ENCODE results near the gene FCHO1. TPM values are rescaled to one million over a fixed set of nuclear protein-coding genes. Genes with fewer than 3 reads are reported as not detected.
"Not testable (repeated sequence)": the region's sequence is repeated elsewhere in the genome, so short reads cannot be mapped to it uniquely, and the experiment has no call there.

Gene FCHO1
- total RNA-seq, 1 experiment from 2014 or later = 2.1 TPM

- no peak for DNase-seq (ENCODE audit: low read depth)
Observed at GRCh38 chr19:17764348-17764747, 13.1 kb downstream of the FCHO1 start.

DNA sequence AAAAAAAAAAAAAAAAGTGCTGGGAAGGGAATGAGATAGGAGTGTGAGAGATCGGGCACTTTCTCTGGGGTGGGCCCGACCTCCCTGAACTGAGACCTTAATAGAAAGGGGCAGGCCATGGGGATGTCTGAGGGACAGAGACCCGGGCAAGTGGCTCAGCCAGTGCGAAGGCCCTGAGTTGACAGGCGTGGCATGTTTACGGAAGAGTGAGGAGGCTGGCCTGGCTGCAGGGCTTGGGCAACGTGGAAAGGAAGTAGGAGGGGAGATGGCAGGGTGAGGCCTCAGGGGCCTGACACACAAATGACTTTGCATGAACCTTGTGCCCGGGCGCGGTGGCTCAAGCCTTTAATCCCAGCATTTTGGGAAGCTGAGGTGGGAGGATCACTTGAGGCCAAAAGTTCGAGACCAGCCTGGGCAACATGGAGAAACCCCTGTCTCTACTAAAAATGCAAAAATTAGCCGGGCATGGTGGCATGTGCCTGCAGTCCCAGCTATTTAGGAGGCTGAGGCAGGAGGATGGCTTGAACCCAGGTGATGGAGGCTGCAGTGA lies 13.9 kb downstream of the FCHO1 start:
- peak; percentile 61 for DNase-seq (ENCODE audit: low read depth)

DNA sequence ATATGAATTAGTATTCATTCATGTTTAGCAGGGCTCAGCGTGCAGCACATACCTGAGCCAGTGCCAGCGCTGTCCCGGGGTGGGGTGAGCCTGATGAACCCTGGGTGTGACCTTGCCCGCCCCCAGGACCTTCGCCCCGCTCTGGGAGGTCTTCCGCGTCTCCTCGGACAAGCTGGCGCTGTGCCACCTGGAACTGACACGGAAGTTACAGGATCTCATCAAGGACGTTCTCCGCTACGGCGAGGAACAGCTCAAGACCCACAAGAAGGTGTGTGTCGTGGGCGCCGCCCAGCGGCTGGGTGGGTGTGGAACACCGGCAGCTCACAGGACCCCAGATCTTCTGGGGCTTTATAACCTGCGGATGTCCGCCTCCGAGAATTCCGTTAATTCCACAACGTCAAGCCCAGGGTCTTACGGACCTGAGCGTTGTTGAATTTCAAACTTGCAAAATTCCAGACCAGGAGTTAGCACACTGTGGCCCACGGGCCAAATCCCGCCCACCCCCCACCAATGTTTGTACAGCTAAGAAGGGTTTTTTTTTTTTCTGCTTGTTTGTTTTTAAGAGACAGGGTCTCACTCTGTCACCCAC lies 15.4 kb downstream of the FCHO1 start:
- DNase-seq (ENCODE audit: low read depth) = peak; percentile 86

- no peak for DNase-seq (ENCODE audit: low read depth)
Observed at GRCh38 chr19:17767559-17767958, 16.3 kb downstream of the FCHO1 start.

DNA sequence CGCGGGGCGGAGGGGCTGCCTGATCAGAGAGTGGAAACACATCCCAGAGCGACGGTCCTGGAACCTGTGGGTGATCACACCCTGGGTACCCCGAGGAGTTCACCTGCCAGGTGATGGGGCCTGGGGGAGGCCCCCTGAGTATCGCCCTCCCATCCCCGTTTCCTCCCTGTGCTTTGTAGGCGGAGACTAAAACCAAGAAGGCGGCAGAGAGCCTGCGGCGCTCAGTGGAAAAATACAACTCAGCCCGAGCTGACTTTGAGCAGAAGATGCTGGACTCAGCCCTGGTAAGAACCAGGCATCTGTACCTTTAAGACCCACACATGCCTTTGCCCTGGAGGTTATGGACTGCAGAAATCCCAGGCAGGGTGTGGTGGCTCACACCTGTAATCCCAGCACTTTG lies 19.3 kb downstream of the FCHO1 start:
- DNase-seq (ENCODE audit: low read depth) = no peak

- peak; percentile 49 for DNase-seq (ENCODE audit: low read depth)
Observed at GRCh38 chr19:17772172-17772571, 20.9 kb downstream of the FCHO1 start.

GRCh38 chr19:17775245-17775927 lies 24.1 kb downstream of the FCHO1 start:
- no peak for DNase-seq (ENCODE audit: low read depth)

DNA sequence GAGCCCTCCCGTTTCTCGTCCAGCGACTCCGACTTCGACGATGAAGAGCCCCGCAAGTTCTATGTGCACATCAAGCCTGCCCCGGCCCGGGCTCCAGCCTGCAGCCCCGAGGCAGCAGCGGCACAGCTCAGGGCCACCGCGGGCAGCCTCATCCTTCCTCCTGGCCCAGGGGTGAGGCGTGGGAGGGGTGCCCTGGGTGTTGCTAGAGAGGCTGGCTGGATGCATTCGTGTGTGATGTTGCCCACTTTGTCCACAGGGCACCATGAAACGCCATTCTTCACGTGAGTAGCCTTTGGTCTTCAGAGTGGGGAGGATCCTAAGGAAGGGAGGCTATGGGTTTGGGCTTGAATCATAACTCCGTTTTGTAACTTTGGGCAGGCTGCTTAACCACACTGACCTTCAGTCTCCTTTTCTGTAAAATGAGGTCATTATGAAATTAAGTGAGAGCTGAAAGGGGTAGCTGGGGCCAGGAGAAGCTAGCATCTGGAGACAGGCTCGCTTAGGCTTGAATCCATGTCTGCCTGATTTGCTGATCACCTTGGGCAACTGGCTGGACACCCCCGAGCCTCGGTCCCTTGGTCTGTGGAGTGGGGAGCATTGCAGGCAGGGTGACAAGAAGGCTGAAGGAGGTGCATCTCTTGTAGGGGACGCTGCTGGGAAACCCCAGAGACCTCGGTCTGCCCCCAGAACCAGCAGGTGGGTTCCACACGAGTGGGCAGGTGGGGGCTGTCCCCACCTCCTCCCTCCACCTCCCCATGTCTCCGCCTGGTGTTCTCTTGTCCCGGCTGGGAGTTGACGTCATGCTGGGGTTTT lies 24.9 kb downstream of the FCHO1 start:
- DNase-seq (ENCODE audit: low read depth) = no peak

GRCh38 chr19:17777840-17778239 lies 26.6 kb downstream of the FCHO1 start:
- not testable (repeated sequence) for DNase-seq (ENCODE audit: low read depth)

DNA sequence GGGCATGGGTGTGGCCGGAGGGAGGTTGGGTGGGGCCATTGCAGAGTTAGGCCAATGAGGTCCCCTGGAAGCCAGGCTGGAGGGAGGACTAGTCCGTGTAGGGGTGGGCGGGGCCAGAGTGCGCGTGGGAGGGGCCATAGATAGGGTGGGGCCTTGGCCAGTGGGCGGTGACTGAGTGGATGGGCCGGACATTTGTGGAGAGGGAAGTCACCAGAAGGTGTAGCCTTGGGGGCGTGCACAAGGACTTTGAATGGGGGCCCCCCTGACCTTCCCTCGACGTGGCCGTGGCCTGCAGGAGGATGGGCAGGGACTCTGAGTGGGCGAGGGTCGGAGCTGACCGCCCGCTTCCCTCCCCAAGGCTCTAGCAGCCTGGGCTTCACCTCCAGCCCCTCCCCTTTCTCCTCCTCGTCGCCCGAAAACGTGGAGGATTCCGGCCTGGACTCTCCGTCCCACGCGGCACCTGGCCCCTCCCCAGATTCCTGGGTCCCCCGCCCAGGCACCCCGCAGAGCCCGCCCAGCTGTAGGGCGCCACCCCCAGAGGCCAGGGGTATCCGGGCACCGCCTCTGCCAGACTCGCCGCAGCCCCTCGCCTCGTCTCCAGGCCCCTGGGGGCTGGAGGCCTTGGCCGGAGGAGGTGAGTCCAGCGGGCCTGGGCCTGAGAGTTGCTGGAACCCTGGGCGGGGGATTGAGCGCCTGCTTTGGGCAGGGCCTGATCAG lies 27.1 kb downstream of the FCHO1 start:
- no peak for DNase-seq (ENCODE audit: low read depth)

DNA sequence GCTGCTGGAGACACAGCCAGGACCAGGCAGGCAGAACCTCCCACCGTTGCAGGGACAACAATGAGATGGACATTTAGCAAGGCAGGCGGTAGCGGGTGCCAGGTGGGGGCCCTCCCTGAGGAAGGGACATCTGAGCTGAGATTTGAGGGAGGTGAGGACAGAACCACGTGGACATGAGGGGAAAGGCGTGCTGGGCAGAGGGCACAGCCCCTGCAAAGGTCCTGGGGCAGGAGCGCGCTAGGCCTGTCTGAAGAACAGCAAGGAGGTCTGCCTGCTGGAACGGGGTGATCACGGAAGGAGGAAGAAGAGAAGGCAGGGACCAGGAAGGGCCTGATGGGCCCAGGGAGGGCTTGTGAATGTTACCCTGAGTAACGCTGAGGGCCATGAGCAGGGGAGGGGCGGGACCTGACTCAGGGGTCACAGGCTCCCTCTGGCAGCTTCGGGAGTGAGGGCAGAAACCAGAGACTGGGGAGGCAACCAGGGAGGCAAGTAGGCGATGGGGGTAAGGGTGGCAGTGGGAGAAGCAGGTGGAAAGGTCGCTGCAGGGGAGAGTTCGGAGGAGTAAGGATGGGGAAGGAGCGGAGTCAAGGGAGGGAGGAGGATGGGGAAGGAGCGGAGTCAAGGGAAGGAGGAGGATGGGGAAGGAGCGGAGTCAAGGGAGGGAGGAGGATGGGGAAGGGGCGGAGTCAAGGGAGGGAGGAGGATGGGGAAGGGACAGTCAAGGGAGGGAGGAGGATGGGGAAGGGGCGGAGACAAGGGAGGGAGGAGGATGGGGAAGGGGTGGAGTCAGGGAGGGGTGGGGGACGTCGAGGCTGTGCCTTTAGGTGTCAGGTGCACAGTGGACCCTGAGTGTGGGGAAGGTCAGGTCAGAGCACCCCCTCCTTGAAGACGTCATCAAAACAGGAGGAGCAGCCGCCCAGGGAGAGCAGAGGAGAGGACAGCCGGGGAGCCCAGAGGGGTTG lies 28.0 kb downstream of the FCHO1 start:
- DNase-seq (ENCODE audit: low read depth) = no peak

GRCh38 chr19:17780781-17781180 lies 29.5 kb downstream of the FCHO1 start:
- no peak for DNase-seq (ENCODE audit: low read depth)

DNA sequence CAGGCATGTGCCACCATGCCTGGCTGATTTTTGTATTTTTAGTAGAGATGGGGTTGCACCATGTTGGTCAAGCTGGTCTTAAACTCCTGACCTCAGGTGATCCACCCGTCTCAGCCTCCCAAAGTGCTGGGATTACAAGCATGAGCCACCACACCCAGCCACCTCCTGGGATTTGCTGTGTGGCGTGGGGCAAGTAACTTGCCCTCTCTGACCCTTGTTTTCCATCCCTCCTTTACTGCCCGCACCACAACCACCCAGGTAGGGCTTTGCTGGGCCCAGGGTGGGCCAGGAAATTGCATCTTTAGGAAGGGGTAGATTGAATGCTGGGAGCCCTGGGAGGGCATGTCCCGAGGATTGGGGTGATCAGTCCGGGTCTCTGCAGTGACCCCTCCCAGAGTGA lies 32.4 kb downstream of the FCHO1 start:
- DNase-seq (ENCODE audit: low read depth) = not testable (repeated sequence)

- peak; percentile 69 for DNase-seq (ENCODE audit: low read depth)
Observed at GRCh38 chr19:17784201-17785008, 33.1 kb downstream of the FCHO1 start.

- DNase-seq (ENCODE audit: low read depth) = no peak
Observed at GRCh38 chr19:17787274-17787913, 36.1 kb downstream of the FCHO1 start.

DNA sequence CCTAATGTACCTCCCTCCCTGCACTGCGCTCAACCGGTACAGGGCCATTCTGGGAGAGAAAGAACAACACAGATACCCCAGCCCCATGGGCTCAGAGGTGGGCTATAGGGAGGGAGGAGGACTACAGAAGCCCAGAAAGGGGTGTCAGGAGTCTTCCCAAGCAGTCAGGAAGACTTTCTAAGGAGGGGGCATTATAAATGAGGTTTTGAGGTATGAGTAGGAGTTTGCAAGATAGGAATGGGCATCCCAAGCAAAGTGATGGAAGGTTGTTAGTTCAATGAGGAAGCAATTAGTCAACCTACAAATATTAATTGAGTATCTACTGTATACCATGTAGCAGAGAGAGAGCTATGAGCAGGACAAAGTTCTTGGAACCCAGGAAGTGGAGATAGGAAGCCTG lies 37.4 kb downstream of the FCHO1 start:
- no peak for DNase-seq (ENCODE audit: low read depth)

DNA sequence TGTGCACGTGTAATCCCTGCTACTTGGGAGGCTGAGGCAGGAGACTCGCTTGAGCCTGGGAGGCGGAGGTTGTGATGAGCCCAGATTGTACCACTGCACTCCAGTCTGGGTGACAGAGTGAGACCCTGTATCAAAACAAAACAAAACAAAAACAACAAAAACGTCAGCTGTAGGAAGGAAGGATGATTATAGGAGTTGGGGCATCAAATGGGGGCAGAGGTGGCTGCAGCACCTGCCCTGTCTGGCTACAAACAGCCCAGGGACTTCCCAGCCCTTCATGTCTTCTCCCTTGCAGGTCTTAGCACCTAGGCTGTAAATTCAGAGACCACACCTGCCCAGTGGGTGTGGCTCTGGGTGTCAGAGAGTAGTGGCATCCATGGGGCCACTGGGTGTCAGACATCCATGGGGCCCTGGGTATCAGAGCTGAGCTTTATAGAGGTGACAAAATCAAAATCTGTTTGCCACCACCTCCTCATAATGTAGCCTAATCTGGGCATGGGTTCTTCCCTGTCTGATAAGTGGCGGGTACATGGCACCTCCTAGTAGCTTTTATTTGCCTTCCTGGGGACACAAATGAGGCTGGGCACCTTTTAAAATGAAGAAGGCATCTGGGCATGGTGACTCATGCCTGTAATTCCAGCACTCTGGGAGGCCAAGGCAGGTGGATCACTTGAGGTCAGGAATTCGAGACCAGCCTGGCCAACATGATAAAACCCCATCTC lies 38.9 kb downstream of the FCHO1 start:
- DNase-seq (ENCODE audit: low read depth) = peak; percentile 60

DNA sequence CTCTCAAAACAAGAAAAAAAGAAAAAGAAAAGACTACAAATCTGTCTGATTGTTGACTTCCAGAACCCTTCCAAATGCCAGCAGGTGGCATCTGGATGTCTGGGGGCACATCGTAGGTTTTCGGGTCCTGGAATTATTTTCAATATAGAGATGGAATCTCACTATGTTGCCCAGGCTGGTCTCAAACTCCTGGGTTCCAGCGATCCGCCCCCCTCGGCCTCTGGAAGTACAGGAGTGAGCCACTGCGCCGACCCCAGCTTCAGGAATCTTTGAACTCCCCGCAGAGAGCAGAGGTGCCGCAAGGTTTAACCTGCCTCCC lies 43.1 kb downstream of the FCHO1 start:
- no peak for DNase-seq (ENCODE audit: low read depth)

Measured in M059J (cell line).